ENCODE data around the gene DPP10.

Gene DPP10

GRCh38 chr2:115739574-115739973, 1297.1 kb downstream of the DPP10 start:
- DNase-seq (ENCODE audit: low read depth): no peak

- DNase-seq (ENCODE audit: low read depth): no peak
These were observed 1303.7 kb downstream of the DPP10 start for GRCh38 chr2:115746151-115746550.

- DNase-seq (ENCODE audit: low read depth): no peak
These were observed 1314.8 kb downstream of the DPP10 start for GRCh38 chr2:115757286-115757685.

- DNase-seq (ENCODE audit: low read depth): no peak
These were observed 1321.2 kb downstream of the DPP10 start for GRCh38 chr2:115763601-115764000.

GRCh38 chr2:115771516-115771915, 1329.1 kb downstream of the DPP10 start:
- DNase-seq (ENCODE audit: low read depth): no peak

- DNase-seq (ENCODE audit: low read depth): no peak
These were observed 1331.9 kb downstream of the DPP10 start for GRCh38 chr2:115774361-115774760.

- no peak for DNase-seq (ENCODE audit: low read depth)
These were observed 1336.7 kb downstream of the DPP10 start for GRCh38 chr2:115779085-115779632.

- DNase-seq (ENCODE audit: low read depth): no peak
These were observed 1339.8 kb downstream of the DPP10 start for GRCh38 chr2:115782286-115782685.

GRCh38 chr2:115796078-115796477, 1353.6 kb downstream of the DPP10 start:
- no peak for DNase-seq (ENCODE audit: low read depth)

- DNase-seq (ENCODE audit: low read depth): no peak
These were observed 1364.8 kb downstream of the DPP10 start for GRCh38 chr2:115807276-115807675.

- no peak for DNase-seq (ENCODE audit: low read depth)
These were observed 1383.5 kb downstream of the DPP10 start for GRCh38 chr2:115825912-115826311.

- no peak for DNase-seq (ENCODE audit: low read depth)
These were observed 1390.8 kb downstream of the DPP10 start for GRCh38 chr2:115833196-115833595.

GRCh38 chr2:115838539-115838938, 1396.1 kb downstream of the DPP10 start:
- no peak for DNase-seq (ENCODE audit: low read depth)

GRCh38 chr2:115842306-115842705, 1399.9 kb downstream of the DPP10 start:
- DNase-seq (ENCODE audit: low read depth): no peak

- DNase-seq (ENCODE audit: low read depth): no peak
These were observed 1405.8 kb downstream of the DPP10 start for GRCh38 chr2:115848192-115848591.

GRCh38 chr2:115867024-115867423, 1424.6 kb downstream of the DPP10 start:
- DNase-seq (ENCODE audit: low read depth): no peak

GRCh38 chr2:115874427-115874826, 1432.0 kb downstream of the DPP10 start:
- no peak for DNase-seq (ENCODE audit: low read depth)

- no peak for DNase-seq (ENCODE audit: low read depth)
These were observed 1438.1 kb downstream of the DPP10 start for GRCh38 chr2:115880558-115880957.

- no peak for DNase-seq (ENCODE audit: low read depth)
These were observed 1444.9 kb downstream of the DPP10 start for GRCh38 chr2:115887209-115887776.

All from ELR (cell line).